HEK293 (cell line): ENCODE data around the gene M1AP.
A peak's percentile ranks its signal among the peaks of the same experiment; 100 is the strongest.

ENCODE experiments used
- HOXC10 ChIP-seq: sonication (generic); formaldehyde crosslinking; IDR thresholded peaks from 2 replicates; pipeline ENCODE4 v1.8.1; 2023; ENCODE audit warnings: mild to moderate bottlenecking, missing genetic modification reagents
- KLF9 ChIP-seq: fragments of 450-650 bp; formaldehyde crosslinking; IDR thresholded peaks from 2 replicates; pipeline ENCODE4 v1.5.1; 2016; ENCODE audit warnings: missing biosample characterization, missing genetic modification characterization, low read depth
- PRDM1 ChIP-seq: fragments of 450-650 bp; formaldehyde crosslinking; IDR thresholded peaks from 2 replicates; pipeline ENCODE4; 2016; ENCODE audit warnings: missing biosample characterization, missing genetic modification characterization
- ZNF112 ChIP-seq: fragments of 450-650 bp; formaldehyde crosslinking; IDR thresholded peaks from 2 replicates; pipeline ENCODE4 v1.5.0; 2017; ENCODE audit warnings: missing biosample characterization, missing genetic modification characterization
- ZNF2 ChIP-seq: fragments of 450-650 bp; formaldehyde crosslinking; IDR thresholded peaks from 2 replicates; pipeline ENCODE4 v1.5.1; 2016; ENCODE audit warnings: missing biosample characterization, missing genetic modification characterization
- ZNF248 ChIP-seq: fragments of 450-650 bp; formaldehyde crosslinking; IDR thresholded peaks from 2 replicates; pipeline ENCODE4 v1.5.1; 2017; ENCODE audit warnings: missing biosample characterization, missing genetic modification characterization
- ZNF350 ChIP-seq: fragments of 450-650 bp; formaldehyde crosslinking; IDR thresholded peaks from 2 replicates; pipeline ENCODE4 v1.5.0; 2017; ENCODE audit warnings: missing biosample characterization, mild to moderate bottlenecking, missing genetic modification characterization
- ZNF426 ChIP-seq: fragments of 450-650 bp; formaldehyde crosslinking; IDR thresholded peaks from 2 replicates; pipeline ENCODE4 v1.5.1; 2017; ENCODE audit warnings: missing biosample characterization, missing genetic modification characterization, mild to moderate bottlenecking, inconsistent platforms, moderate library complexity
- TF ChIP-seq, protein P1 (sequence below): fragments of 450-650 bp; formaldehyde crosslinking; IDR thresholded peaks from 2 replicates; pipeline ENCODE4 v1.5.1; 2016; ENCODE audit warnings: missing biosample characterization, missing genetic modification characterization

- TF ChIP-seq, protein P1, sequence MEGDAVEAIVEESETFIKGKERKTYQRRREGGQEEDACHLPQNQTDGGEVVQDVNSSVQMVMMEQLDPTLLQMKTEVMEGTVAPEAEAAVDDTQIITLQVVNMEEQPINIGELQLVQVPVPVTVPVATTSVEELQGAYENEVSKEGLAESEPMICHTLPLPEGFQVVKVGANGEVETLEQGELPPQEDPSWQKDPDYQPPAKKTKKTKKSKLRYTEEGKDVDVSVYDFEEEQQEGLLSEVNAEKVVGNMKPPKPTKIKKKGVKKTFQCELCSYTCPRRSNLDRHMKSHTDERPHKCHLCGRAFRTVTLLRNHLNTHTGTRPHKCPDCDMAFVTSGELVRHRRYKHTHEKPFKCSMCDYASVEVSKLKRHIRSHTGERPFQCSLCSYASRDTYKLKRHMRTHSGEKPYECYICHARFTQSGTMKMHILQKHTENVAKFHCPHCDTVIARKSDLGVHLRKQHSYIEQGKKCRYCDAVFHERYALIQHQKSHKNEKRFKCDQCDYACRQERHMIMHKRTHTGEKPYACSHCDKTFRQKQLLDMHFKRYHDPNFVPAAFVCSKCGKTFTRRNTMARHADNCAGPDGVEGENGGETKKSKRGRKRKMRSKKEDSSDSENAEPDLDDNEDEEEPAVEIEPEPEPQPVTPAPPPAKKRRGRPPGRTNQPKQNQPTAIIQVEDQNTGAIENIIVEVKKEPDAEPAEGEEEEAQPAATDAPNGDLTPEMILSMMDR (tag by site-specific recombination) = no peak
- TF ChIP-seq ZNF248 (tag by site-specific recombination) (no peak), HOXC10 (CRISPR knock-in tag) (no peak), ZNF350 (tag by site-specific recombination) (no peak), KLF9 (tag by site-specific recombination) (no peak), ZNF112 (no peak), ZNF2 (no peak), PRDM1 (tag by site-specific recombination) (peak; percentile 62; the same call in 1 of the 2 replicates), ZNF426 (tag by site-specific recombination) (no peak)
Measured at GRCh38 chr2:74632209-74632938, 15.8 kb downstream of the M1AP start.
